ENCODE results near the gene PPP1R1B.

The PPP1R1B gene

DNA sequence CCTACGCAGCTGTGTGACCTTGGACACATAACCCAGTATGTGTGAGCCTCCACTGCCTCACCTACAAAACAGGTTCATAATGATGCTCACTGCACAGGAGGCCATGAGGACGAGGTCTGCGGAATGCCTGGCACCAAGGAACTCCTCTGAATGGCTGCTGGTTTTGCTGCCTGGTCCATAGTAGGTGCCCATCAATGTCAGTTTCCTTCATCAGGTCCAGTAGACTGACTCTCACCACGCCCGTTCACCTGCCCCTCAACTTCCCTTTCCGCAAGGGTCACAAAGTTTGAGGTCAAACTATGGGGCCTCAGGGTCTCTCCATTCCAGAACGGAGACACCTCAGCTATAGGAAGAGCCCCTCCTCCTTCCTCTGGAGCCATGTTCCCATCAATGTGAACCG, 50.3 kb downstream of the PPP1R1B start:
- peaks cover 14 to 32% of the 10 kb centered on the region in 2 experiments for H3K36me3 ChIP-seq (ENCODE audit: control insufficient read depth in 1 of 2, insufficient read depth in 2 of 2, low read depth in 1 of 2, low read length in 2 of 2)
- no peaks in the 10 kb centered on the region for H3K79me1 ChIP-seq (replicated peaks; ENCODE audit: low read length, poor library complexity, severe bottlenecking)
- H2AFZ ChIP-seq (ENCODE audit: low read depth, low read length): no peak overlapping the region
- H3K4me2 ChIP-seq (ENCODE audit: low read length, poor library complexity, severe bottlenecking): no peak overlapping the region
- H3K18ac ChIP-seq (ENCODE audit: low read depth in 1 of 2, low read length in 2 of 2): no peak overlapping the region
- no peak overlapping the region for H3K27ac ChIP-seq (ENCODE audit: low read length, poor library complexity, severe bottlenecking)
- no peak overlapping the region for H3K14ac ChIP-seq (ENCODE audit: low read length in 2 of 2)
- H2BK120ac ChIP-seq (ENCODE audit: low read depth, low read length): no peak overlapping the region
- H2AK5ac ChIP-seq (ENCODE audit: low read length, severe bottlenecking): no peak overlapping the region
- H4K91ac ChIP-seq (ENCODE audit: low read length): no peak overlapping the region
- peaks cover 43% of the 10 kb centered on the region for H3K4me1 ChIP-seq (ENCODE audit: control insufficient read depth, insufficient read depth, low read depth, low read length)
- no peak overlapping the region for H3K4ac ChIP-seq (ENCODE audit: low read depth in 1 of 2, low read length in 2 of 2)
- H3K27me3 ChIP-seq (ENCODE audit: control insufficient read depth in 1 of 2, insufficient read depth in 1 of 2, low read length in 2 of 2): peaks cover 0 to 15% of the 10 kb centered on the region in 2 experiments
- no peak overlapping the region for H2BK12ac ChIP-seq (ENCODE audit: low read length in 2 of 2)
- H3K9me3 ChIP-seq (ENCODE audit: control insufficient read depth, low read length): no peaks in the 10 kb centered on the region
- H3K9ac ChIP-seq (ENCODE audit: low read length): no peak overlapping the region
- H3K23ac ChIP-seq (ENCODE audit: low read length in 2 of 2): no peak overlapping the region
- H2BK5ac ChIP-seq (ENCODE audit: low read depth, low read length, poor library complexity, severe bottlenecking): no peak overlapping the region
- WGBS: 94% methylated on average over 7 of the region's 8 CpGs
- H3K4me3 ChIP-seq (ENCODE audit: insufficient read depth in 1 of 2, low read depth in 1 of 2, low read length in 2 of 2): no peak overlapping the region
- no peak overlapping the region for H4K8ac ChIP-seq (ENCODE audit: low read length)
- H2BK15ac ChIP-seq (ENCODE audit: low read depth, poor library complexity, severe bottlenecking): no peak overlapping the region
- DNase-seq: no peak

DNA sequence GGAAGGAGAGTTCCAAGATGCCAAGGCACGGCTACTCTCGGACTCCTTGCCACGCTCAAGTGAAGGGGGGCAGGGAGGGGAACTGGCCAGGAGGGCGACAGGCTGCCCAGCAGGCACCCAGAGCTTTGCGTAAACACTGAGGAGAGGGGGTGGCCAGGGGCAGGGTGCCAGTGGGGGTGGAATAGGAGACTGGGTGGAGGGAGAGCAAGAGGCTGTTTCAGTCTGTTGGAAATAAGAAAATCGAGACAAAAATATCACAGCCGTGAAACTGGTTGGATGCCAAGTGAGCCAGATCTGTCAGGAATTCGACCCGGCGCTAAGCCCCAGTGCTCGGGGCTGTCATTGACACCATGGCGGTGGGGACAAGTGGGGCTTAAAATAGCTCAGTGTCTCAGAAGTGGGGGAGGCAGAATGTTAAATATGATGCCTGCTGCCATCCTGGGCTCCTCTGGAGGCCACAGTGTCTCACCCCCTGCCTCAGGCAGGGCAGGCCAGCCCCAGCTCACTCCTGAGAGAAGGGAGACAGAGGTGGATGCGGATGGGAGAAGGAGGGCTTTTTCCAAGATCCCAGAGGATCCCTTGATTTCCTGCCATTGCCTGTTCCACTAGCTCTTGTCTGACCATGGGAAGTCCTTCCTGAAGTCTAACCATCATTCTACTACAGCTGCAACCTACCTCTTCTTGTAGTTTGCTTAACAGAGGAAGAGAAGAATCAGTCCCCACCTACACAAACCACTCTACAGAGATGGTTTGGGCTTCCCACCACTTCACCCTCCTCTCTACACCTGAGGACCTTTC, 51.0 kb downstream of the PPP1R1B start:
- no peak overlapping the region for H3K4ac ChIP-seq (ENCODE audit: low read depth in 1 of 2, low read length in 2 of 2)
- H3K79me1 ChIP-seq (replicated peaks; ENCODE audit: low read length, poor library complexity, severe bottlenecking): no peaks in the 10 kb centered on the region
- H2BK5ac ChIP-seq (ENCODE audit: low read depth, low read length, poor library complexity, severe bottlenecking): no peak overlapping the region
- no peaks in the 10 kb centered on the region for H3K9me3 ChIP-seq (ENCODE audit: control insufficient read depth, low read length)
- no peak overlapping the region for H3K4me2 ChIP-seq (ENCODE audit: low read length, poor library complexity, severe bottlenecking)
- peaks cover 14 to 32% of the 10 kb centered on the region in 2 experiments for H3K36me3 ChIP-seq (ENCODE audit: control insufficient read depth in 1 of 2, insufficient read depth in 2 of 2, low read depth in 1 of 2, low read length in 2 of 2)
- no peak overlapping the region for H3K14ac ChIP-seq (ENCODE audit: low read length in 2 of 2)
- H3K18ac ChIP-seq (ENCODE audit: low read depth in 1 of 2, low read length in 2 of 2): no peak overlapping the region
- no peak overlapping the region for H3K4me3 ChIP-seq (ENCODE audit: insufficient read depth in 1 of 2, low read depth in 1 of 2, low read length in 2 of 2)
- DNase-seq: no peak
- H2BK120ac ChIP-seq (ENCODE audit: low read depth, low read length): no peak overlapping the region
- no peak overlapping the region for H3K27ac ChIP-seq (ENCODE audit: low read length, poor library complexity, severe bottlenecking)
- H3K9ac ChIP-seq (ENCODE audit: low read length): no peak overlapping the region
- H2AK5ac ChIP-seq (ENCODE audit: low read length, severe bottlenecking): no peak overlapping the region
- peaks cover 40% of the 10 kb centered on the region for H3K4me1 ChIP-seq (ENCODE audit: control insufficient read depth, insufficient read depth, low read depth, low read length)
- no peak overlapping the region for H3K23ac ChIP-seq (ENCODE audit: low read length in 2 of 2)
- no peak overlapping the region for H2BK12ac ChIP-seq (ENCODE audit: low read length in 2 of 2)
- 90% methylated on average over 12 of the region's 13 CpGs for WGBS
- no peak overlapping the region for H2BK15ac ChIP-seq (ENCODE audit: low read depth, poor library complexity, severe bottlenecking)
- H3K27me3 ChIP-seq (ENCODE audit: control insufficient read depth in 1 of 2, insufficient read depth in 1 of 2, low read length in 2 of 2): peaks cover 0 to 9% of the 10 kb centered on the region in 2 experiments
- no peak overlapping the region for H4K91ac ChIP-seq (ENCODE audit: low read length)
- no peak overlapping the region for H4K8ac ChIP-seq (ENCODE audit: low read length)
- no peak overlapping the region for H2AFZ ChIP-seq (ENCODE audit: low read depth, low read length)

DNA sequence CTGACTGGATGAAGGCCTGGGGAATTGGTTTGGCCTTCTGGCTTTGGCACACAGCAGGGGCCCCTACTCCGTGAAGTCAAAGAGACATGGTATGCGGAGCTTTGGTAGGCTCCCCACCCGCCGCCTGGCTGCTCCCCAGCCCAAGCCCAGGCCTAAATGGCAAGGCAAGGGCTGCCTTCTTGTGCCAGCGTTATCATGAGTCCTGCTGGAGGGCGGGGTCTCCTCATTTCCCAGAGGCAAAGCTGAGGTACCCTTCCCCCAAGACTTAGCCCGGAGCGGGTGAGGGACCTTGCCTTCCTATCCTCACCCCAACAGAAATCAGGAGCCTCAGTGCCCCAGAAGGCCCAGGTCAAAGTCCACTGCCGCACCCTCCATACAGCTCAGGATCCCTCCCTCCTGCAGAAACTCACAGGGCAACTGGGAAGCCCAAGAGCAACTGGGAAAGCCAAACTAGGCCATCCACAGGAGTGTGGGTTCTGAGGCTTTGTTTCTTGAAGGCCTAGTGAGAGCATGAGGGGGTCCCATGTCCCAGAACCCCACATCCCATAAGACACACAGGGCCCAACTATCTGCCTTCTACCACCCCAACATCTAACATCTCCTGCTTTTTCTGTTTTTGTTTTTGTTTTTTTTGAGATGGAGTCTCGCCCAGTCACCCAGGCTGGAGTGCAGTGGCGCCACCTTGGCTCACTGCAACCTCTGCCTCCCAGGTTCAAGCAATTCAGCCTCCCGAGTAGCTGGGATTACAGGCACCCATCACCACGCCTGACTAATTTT, 51.8 kb downstream of the PPP1R1B start:
- Histone ChIP-seq H3K79me1 (replicated peaks; ENCODE audit: low read length, poor library complexity, severe bottlenecking) (no peaks in the 10 kb centered on the region), H2AK5ac (ENCODE audit: low read length, severe bottlenecking) (no peak overlapping the region), H3K27ac (ENCODE audit: low read length, poor library complexity, severe bottlenecking) (no peak overlapping the region), H2BK12ac (ENCODE audit: low read length in 2 of 2) (no peak overlapping the region), H3K9ac (ENCODE audit: low read length) (no peak overlapping the region), H4K8ac (ENCODE audit: low read length) (no peak overlapping the region), H3K18ac (ENCODE audit: low read depth in 1 of 2, low read length in 2 of 2) (no peak overlapping the region), H2BK5ac (ENCODE audit: low read depth, low read length, poor library complexity, severe bottlenecking) (no peak overlapping the region), H3K23ac (ENCODE audit: low read length in 2 of 2) (no peak overlapping the region), H3K9me3 (ENCODE audit: control insufficient read depth, low read length) (no peaks in the 10 kb centered on the region), H2BK120ac (ENCODE audit: low read depth, low read length) (no peak overlapping the region), H3K4ac (ENCODE audit: low read depth in 1 of 2, low read length in 2 of 2) (no peak overlapping the region), H2BK15ac (ENCODE audit: low read depth, poor library complexity, severe bottlenecking) (no peak overlapping the region), H3K14ac (ENCODE audit: low read length in 2 of 2) (no peak overlapping the region), H3K27me3 (ENCODE audit: control insufficient read depth in 1 of 2, insufficient read depth in 1 of 2, low read length in 2 of 2) (peaks cover 0 to 1% of the 10 kb centered on the region in 2 experiments), H3K4me3 (ENCODE audit: insufficient read depth in 1 of 2, low read depth in 1 of 2, low read length in 2 of 2) (no peak overlapping the region), H3K4me1 (ENCODE audit: control insufficient read depth, insufficient read depth, low read depth, low read length) (peaks cover 38% of the 10 kb centered on the region), H3K4me2 (ENCODE audit: low read length, poor library complexity, severe bottlenecking) (no peak overlapping the region), H3K36me3 (ENCODE audit: control insufficient read depth in 1 of 2, insufficient read depth in 2 of 2, low read depth in 1 of 2, low read length in 2 of 2) (peaks cover 21 to 34% of the 10 kb centered on the region in 2 experiments), H2AFZ (ENCODE audit: low read depth, low read length) (no peak overlapping the region), H4K91ac (ENCODE audit: low read length) (no peak overlapping the region)
- DNase-seq: no peak
- 91% methylated on average over 13 of the region's 13 CpGs for WGBS

DNA sequence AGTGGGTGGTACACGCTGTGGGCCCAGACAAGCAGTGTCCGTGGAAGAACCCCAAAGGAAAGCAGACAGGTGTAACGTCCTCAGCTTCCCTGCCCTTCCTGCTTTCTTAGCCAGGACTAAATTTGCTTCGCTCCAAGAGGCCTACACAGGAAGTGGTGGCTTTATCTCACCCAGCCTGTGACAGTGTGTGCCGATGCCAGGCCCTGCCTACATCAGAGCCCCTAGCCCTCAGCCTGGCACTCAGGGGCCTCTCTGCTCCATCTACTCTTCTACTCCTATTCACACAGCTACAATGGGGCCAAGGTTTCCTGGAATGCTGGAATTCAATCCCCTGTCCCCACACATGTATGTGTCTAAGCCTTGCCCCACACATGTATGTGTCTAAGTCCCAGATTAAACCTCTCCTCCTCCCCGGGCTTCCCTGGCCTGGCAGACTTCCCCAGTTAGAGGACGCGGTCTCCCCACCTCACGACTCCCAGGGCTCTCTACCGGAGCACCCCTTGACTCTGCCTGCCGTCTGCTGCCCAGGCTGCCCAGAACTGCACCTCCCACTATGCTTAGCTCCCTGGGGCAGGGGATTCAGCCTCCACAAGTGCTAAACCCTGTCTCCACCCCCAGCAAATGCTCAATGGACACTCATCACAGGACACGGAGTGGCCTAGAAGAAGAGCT, 52.9 kb downstream of the PPP1R1B start:
- H4K8ac ChIP-seq (ENCODE audit: low read length): no peak overlapping the region
- no peaks in the 10 kb centered on the region for H3K9me3 ChIP-seq (ENCODE audit: control insufficient read depth, low read length)
- H3K4me3 ChIP-seq (ENCODE audit: insufficient read depth in 1 of 2, low read depth in 1 of 2, low read length in 2 of 2): no peak overlapping the region
- no peak overlapping the region for H3K9ac ChIP-seq (ENCODE audit: low read length)
- H2AFZ ChIP-seq (ENCODE audit: low read depth, low read length): no peak overlapping the region
- 85% methylated on average over 12 of the region's 12 CpGs for WGBS
- H4K91ac ChIP-seq (ENCODE audit: low read length): no peak overlapping the region
- no peak for DNase-seq
- H3K14ac ChIP-seq (ENCODE audit: low read length in 2 of 2): no peak overlapping the region
- H2BK12ac ChIP-seq (ENCODE audit: low read length in 2 of 2): no peak overlapping the region
- H3K4ac ChIP-seq (ENCODE audit: low read depth in 1 of 2, low read length in 2 of 2): no peak overlapping the region
- H3K4me2 ChIP-seq (ENCODE audit: low read length, poor library complexity, severe bottlenecking): no peak overlapping the region
- peaks cover 30 to 42% of the 10 kb centered on the region in 2 experiments for H3K36me3 ChIP-seq (ENCODE audit: control insufficient read depth in 1 of 2, insufficient read depth in 2 of 2, low read depth in 1 of 2, low read length in 2 of 2)
- H2BK5ac ChIP-seq (ENCODE audit: low read depth, low read length, poor library complexity, severe bottlenecking): no peak overlapping the region
- no peaks in the 10 kb centered on the region for H3K79me1 ChIP-seq (replicated peaks; ENCODE audit: low read length, poor library complexity, severe bottlenecking)
- H3K27me3 ChIP-seq (ENCODE audit: control insufficient read depth in 1 of 2, insufficient read depth in 1 of 2, low read length in 2 of 2): no peaks in the 10 kb centered on the region
- H2AK5ac ChIP-seq (ENCODE audit: low read length, severe bottlenecking): no peak overlapping the region
- H2BK120ac ChIP-seq (ENCODE audit: low read depth, low read length): no peak overlapping the region
- H3K23ac ChIP-seq (ENCODE audit: low read length in 2 of 2): no peak overlapping the region
- no peak overlapping the region for H3K18ac ChIP-seq (ENCODE audit: low read depth in 1 of 2, low read length in 2 of 2)
- no peak overlapping the region for H3K27ac ChIP-seq (ENCODE audit: low read length, poor library complexity, severe bottlenecking)
- peaks cover 28% of the 10 kb centered on the region for H3K4me1 ChIP-seq (ENCODE audit: control insufficient read depth, insufficient read depth, low read depth, low read length)
- H2BK15ac ChIP-seq (ENCODE audit: low read depth, poor library complexity, severe bottlenecking): no peak overlapping the region
